ENCODE measurements around the gene PMPCB. TPM values are rescaled to one million over a fixed set of nuclear protein-coding genes. Genes with fewer than 3 reads are reported as not detected.
A peak's percentile ranks its signal among the peaks of the same experiment; 100 is the strongest.
"Not testable (repeated sequence)": the region's sequence is repeated elsewhere in the genome, so short reads cannot be mapped to it uniquely, and the experiment has no call there.

Gene PMPCB
- total RNA-seq, 4 donors from 2014 or later: 48.9 to 59.6 (median 50.6) TPM

DNA sequence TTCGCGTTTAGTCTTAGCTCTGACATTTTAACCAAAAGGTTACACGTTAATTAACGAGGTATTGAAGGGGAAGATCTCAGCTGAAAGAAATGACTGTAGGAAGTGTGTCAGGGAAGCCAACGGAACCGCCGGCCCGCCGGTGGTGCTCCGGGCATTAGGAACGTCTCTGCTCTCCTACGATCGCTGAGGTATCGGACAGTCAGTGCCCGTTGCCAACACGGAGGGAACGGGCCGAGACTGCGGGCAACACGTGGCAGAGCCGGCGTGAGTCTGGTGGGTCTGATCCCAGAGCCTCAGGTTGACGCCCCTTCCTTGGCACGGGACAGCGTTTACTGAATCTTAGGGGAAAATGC lies 16.5 kb upstream of the PMPCB start:
- WGBS: 0% methylated on average over 17 of the region's 25 CpGs
- Histone ChIP-seq H3K4me1 (peaks cover 4 to 22% (median 16%) of the 10 kb centered on the region in 4 donors), H3K4me3 (peak overlapping the region; percentile 62 to 67 (median 63)), H3K27ac (replicated peaks in 1 of 4) (peak overlapping the region; percentile 41 to 75 (median 58))
- H3K36me3 ChIP-seq; intact Hi-C loops (cut with DNase I); DNase-seq (ENCODE audit: extremely low spot score); H3K27me3 ChIP-seq; H3K9me3 ChIP-seq: not testable (repeated sequence)

DNA sequence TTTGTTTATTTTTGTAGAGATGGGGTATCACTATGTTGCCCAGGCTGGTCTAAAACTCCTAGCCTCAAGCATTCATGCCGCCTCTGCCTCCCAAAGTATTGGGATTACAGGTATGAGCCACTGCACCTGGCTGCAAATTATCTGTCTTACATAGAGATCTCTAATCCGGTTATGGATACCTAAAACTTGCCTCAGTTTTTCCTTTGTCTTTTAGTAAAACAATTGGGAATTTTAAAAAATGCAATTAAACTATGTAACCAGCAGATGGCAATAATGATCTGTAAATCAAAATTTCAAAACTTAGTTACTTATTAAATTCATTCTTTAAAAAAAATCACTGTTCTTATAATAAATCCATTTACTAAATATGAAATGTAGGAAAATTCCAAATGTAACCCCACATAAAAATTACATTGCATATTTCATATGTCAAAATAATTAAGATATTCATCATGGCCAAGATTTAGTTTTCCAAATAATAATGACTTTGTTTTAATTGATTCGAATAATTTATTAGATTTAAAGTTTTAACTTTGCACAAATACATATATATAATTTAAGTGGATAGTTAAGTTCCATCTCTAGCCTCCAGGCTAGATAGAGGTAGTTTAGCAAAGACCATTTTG lies 14.3 kb upstream of the PMPCB start:
- 39% methylated on average over 3 of the region's 3 CpGs for WGBS
- H3K9me3 ChIP-seq; DNase-seq (ENCODE audit: extremely low spot score); H3K27me3 ChIP-seq; intact Hi-C loops (cut with DNase I); H3K27ac ChIP-seq (replicated peaks in 1 of 4); H3K36me3 ChIP-seq; H3K4me3 ChIP-seq: not testable (repeated sequence)
- H3K4me1 ChIP-seq: peaks cover 4 to 22% (median 16%) of the 10 kb centered on the region in 4 donors
- TF ChIP-seq, protein P1, sequence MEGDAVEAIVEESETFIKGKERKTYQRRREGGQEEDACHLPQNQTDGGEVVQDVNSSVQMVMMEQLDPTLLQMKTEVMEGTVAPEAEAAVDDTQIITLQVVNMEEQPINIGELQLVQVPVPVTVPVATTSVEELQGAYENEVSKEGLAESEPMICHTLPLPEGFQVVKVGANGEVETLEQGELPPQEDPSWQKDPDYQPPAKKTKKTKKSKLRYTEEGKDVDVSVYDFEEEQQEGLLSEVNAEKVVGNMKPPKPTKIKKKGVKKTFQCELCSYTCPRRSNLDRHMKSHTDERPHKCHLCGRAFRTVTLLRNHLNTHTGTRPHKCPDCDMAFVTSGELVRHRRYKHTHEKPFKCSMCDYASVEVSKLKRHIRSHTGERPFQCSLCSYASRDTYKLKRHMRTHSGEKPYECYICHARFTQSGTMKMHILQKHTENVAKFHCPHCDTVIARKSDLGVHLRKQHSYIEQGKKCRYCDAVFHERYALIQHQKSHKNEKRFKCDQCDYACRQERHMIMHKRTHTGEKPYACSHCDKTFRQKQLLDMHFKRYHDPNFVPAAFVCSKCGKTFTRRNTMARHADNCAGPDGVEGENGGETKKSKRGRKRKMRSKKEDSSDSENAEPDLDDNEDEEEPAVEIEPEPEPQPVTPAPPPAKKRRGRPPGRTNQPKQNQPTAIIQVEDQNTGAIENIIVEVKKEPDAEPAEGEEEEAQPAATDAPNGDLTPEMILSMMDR (IDR thresholded peaks at IDR 0.05): peak in 1 of 3 experiments; percentile 8

DNA sequence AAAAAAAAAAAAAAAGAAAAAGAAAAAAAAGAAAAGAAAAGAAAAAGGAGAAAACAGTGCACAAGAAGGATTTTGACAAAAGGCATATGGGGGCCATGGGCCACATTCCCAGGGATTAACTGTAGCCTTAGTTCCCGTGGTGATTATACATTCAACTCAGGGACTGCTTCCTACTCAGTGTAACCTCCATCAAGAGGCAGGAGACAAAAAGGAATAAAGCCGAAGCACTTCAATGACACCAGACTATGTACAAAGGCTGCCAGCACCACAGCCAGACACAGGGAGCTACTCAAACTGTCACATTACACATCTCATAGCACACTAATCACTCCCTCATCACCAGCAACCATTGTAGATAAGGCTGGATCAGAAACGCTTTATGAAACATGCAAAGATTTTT lies 5.1 kb upstream of the PMPCB start:
- WGBS: 55% methylated on average over 3 of the region's 3 CpGs
- DNase-seq (ENCODE audit: extremely low spot score): no peak
- intact Hi-C loops (cut with DNase I): no loop called here

GRCh38 chr7:103293526-103293925 lies 3.7 kb upstream of the PMPCB start:
- no peaks in the 10 kb centered on the region for H3K9me3 ChIP-seq
- peaks cover 11 to 17% (median 16%) of the 10 kb centered on the region in 4 donors for H3K4me1 ChIP-seq
- H3K4me3 ChIP-seq: no peak overlapping the region
- intact Hi-C loops (cut with DNase I): no loop called here
- no peaks in the 10 kb centered on the region for H3K36me3 ChIP-seq
- H3K27ac ChIP-seq (replicated peaks in 1 of 4): no peak overlapping the region
- WGBS: 91% methylated on average over 1 of the region's 1 CpG
- TF ChIP-seq POLR2AphosphoS5 (IDR thresholded peaks at IDR 0.05) (no peak), POLR2A (IDR thresholded peaks at IDR 0.05; ENCODE audit: low read depth) (no peak), EP300 (IDR thresholded peaks at IDR 0.05) (no peak)
- TF ChIP-seq, protein P1 (IDR thresholded peaks at IDR 0.05): no peak
- no peak for DNase-seq (ENCODE audit: extremely low spot score)
- H3K27me3 ChIP-seq: peaks cover 0 to 6% (median 0%) of the 10 kb centered on the region in 4 donors

More for the DNA sequence above, 5.1 kb upstream of the PMPCB start:
- no peak overlapping the region for H3K27ac ChIP-seq (replicated peaks in 1 of 4)
- H3K36me3 ChIP-seq: no peaks in the 10 kb centered on the region
- peaks cover 3 to 8% (median 8%) of the 10 kb centered on the region in 4 donors for H3K4me1 ChIP-seq
- no peaks in the 10 kb centered on the region for H3K9me3 ChIP-seq
- H3K27me3 ChIP-seq: peaks cover 0 to 6% (median 0%) of the 10 kb centered on the region in 4 donors
- TF ChIP-seq POLR2AphosphoS5 (IDR thresholded peaks at IDR 0.05) (no peak), EP300 (IDR thresholded peaks at IDR 0.05) (no peak), POLR2A (IDR thresholded peaks at IDR 0.05; ENCODE audit: low read depth) (no peak)
- TF ChIP-seq, protein P1 (IDR thresholded peaks at IDR 0.05): no peak
- no peak overlapping the region for H3K4me3 ChIP-seq

DNA sequence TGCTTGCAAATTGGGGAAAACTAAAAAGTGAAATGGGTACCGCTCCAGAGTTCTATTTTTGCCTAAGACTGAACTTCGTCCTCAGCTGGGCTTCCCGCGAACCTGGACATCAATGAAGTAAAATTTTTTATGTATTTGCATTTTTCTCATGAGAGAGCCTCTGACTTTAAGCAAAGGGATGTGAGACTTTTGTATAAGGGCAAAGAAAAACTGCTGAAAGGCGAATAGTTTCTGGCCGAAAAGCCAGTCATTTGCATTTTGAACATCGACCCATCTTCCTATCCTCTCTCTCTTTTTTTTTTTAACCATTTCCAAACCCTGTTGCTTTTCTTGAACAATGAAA lies 573 bp downstream of the PMPCB start:
- under 1% methylated on average over 7 of the region's 7 CpGs for WGBS
- peaks cover 22 to 40% (median 34%) of the 10 kb centered on the region in 4 donors for H3K36me3 ChIP-seq
- intact Hi-C loops (cut with DNase I): loop anchor here (5.0 kb wide), 1 partner anchor 44 kb away; the partner anchor contains the start of gene DNAJC2
- peak overlapping the region; percentile 78 to 86 (median 82) for H3K27ac ChIP-seq (replicated peaks in 1 of 4)
- H3K9me3 ChIP-seq: no peaks in the 10 kb centered on the region
- DNase-seq (ENCODE audit: extremely low spot score): no peak
- no peak for TF ChIP-seq POLR2A (IDR thresholded peaks at IDR 0.05; ENCODE audit: low read depth)
- no peak for TF ChIP-seq POLR2AphosphoS5 (IDR thresholded peaks at IDR 0.05)
- no peak for TF ChIP-seq EP300 (IDR thresholded peaks at IDR 0.05)
- TF ChIP-seq, protein P1 (IDR thresholded peaks at IDR 0.05): no peak
- no peaks in the 10 kb centered on the region for H3K27me3 ChIP-seq
- peaks cover 15 to 31% (median 28%) of the 10 kb centered on the region in 4 donors for H3K4me1 ChIP-seq
- H3K4me3 ChIP-seq: peak overlapping the region; percentile 63 to 94 (median 78)
